Endothelial cell of umbilical vein (primary cell): ENCODE results near the gene ZNF548. TPM values are rescaled to one million over a fixed set of nuclear protein-coding genes. Genes with fewer than 3 reads are reported as not detected.

Experiments used
- BruUV-seq: library from RNA; stranded (reverse); fragments of 400-500 nt; replicated peaks from 2 replicates; lab custom pipeline; 2021; lab: Mats Ljungman, UMichigan
- CTCF ChIA-PET: fragments of 300-600, 350-600 bp; sonication (Branson Sonifier 250); formaldehyde crosslinking; loops from one replicate; lab custom pipeline; 2021; ENCODE audit warnings: antibody characterized with exemption, inconsistent platforms; lab: Charles Lee
- POLR2A ChIA-PET: fragments of 300-600, 350-600 bp; sonication (Branson Sonifier 250); formaldehyde crosslinking; loops from one replicate; lab custom pipeline; 2021; ENCODE audit warnings: antibody characterized with exemption, inconsistent platforms; lab: Charles Lee
- DNase-seq: peaks from one replicate; pipeline ENCODE4 v3.0.0-alpha.2; 2011; ENCODE audit warnings: low read depth, low spot score
- FAIRE-seq: peaks from 2 replicates; lab custom pipeline; 2011; peaks lifted over from hg19 to GRCh38; lab: Jason Lieb, UNC
- H2AFZ ChIP-seq: 2 replicates; pipeline ENCODE4 v1.6.0; 2012; ENCODE audit warnings: low read depth, low read length, control low read depth, inconsistent platforms
- H3K27ac ChIP-seq: 2 replicates; pipeline ENCODE4 v1.5.1; 2011; ENCODE audit warnings: low read depth, mild to moderate bottlenecking, control low read depth, low read length, moderate library complexity; ENCODE audit not compliant: insufficient read depth
- H3K27me3 ChIP-seq, 2 experiments: 2 replicates each; pipeline versions ENCODE4 v1.6.0 to v1.6.1; 2011; ENCODE audit warnings: low read length in 2 of 2, mixed read lengths in 1 of 2; ENCODE audit not compliant: control insufficient read depth in 2 of 2, insufficient read depth in 2 of 2
- H3K36me3 ChIP-seq, 2 experiments: 2 replicates in 1 of 2; 3 replicates in 1 of 2; pipeline ENCODE4 v1.5.1; 2011; ENCODE audit warnings: low read length in 2 of 2, mild to moderate bottlenecking in 1 of 2, moderate library complexity in 1 of 2; ENCODE audit not compliant: control insufficient read depth in 2 of 2, insufficient read depth in 2 of 2; ENCODE audit errors: extremely low read depth in 1 of 2
- H3K4me1 ChIP-seq: 3 replicates; pipeline ENCODE4 v1.5.1; 2011; ENCODE audit warnings: mild to moderate bottlenecking, low read length; ENCODE audit not compliant: control insufficient read depth, insufficient read depth; ENCODE audit errors: extremely low read depth
- H3K4me2 ChIP-seq: 2 replicates; pipeline ENCODE4 v1.6.1; 2011; ENCODE audit warnings: low read length, control low read depth, mixed read lengths; ENCODE audit not compliant: insufficient read depth
- H3K4me3 ChIP-seq, 3 experiments: fragments of 200-600 bp in 1 of 3; sonication (generic), shearing (Covaris generic) in 1 of 3; replicated peaks in 1 of 3; 2 replicates each; pipeline ENCODE4 v1.5.1; 2011 to 2016; ENCODE audit warnings: control low read depth in 3 of 3, low read length in 3 of 3, mild to moderate bottlenecking in 2 of 3, inconsistent platforms in 1 of 3, low read depth in 1 of 3, moderate library complexity in 1 of 3; ENCODE audit not compliant: insufficient read depth in 1 of 3
- H3K79me2 ChIP-seq: 2 replicates; pipeline ENCODE4 v1.6.0; 2012; ENCODE audit warnings: low read length, inconsistent platforms; ENCODE audit not compliant: control insufficient read depth, insufficient read depth
- H3K9ac ChIP-seq: replicated peaks from 2 replicates; pipeline ENCODE3; 2011; ENCODE audit warnings: low read length, control low read depth; ENCODE audit not compliant: insufficient read depth; ENCODE audit errors: extremely low read depth
- H3K9me1 ChIP-seq: replicated peaks from 3 replicates; pipeline ENCODE4 v1.6.0; 2011; ENCODE audit warnings: mild to moderate bottlenecking, low read length; ENCODE audit not compliant: control insufficient read depth, insufficient read depth; ENCODE audit errors: extremely low read depth
- H3K9me3 ChIP-seq: replicated peaks from 2 replicates; pipeline ENCODE4 v1.5.1; 2012; ENCODE audit warnings: low read length, inconsistent platforms; ENCODE audit not compliant: control insufficient read depth, insufficient read depth
- H4K20me1 ChIP-seq: replicated peaks from 2 replicates; pipeline ENCODE3; 2011; ENCODE audit warnings: mild to moderate bottlenecking, low read length; ENCODE audit not compliant: control insufficient read depth, insufficient read depth; ENCODE audit errors: extremely low read depth
- EZH2 ChIP-seq: IDR thresholded peaks from 2 replicates; pipeline ENCODE4 v1.6.1; 2012; ENCODE audit warnings: borderline replicate concordance, low read depth, mild to moderate bottlenecking, moderate library complexity, low read length, inconsistent platforms; ENCODE audit not compliant: severe bottlenecking
- FOS ChIP-seq: IDR thresholded peaks from 2 replicates; pipeline ENCODE4 v1.6.1; 2011; ENCODE audit warnings: mild to moderate bottlenecking, low read length, moderate library complexity, borderline replicate concordance; ENCODE audit not compliant: insufficient read depth
- GATA2 ChIP-seq: IDR thresholded peaks from 2 replicates; pipeline ENCODE4 v1.7.0; 2011; ENCODE audit warnings: low read depth, mild to moderate bottlenecking, moderate library complexity, mixed read lengths, low read length; ENCODE audit not compliant: insufficient read length, insufficient read depth
- JUN ChIP-seq: IDR thresholded peaks from 2 replicates; pipeline ENCODE4 v1.6.1; 2011; ENCODE audit warnings: borderline replicate concordance, low read depth; ENCODE audit not compliant: insufficient read length, insufficient read depth
- MYC ChIP-seq: IDR thresholded peaks from one replicate; pipeline ENCODE4 v1.6.1; 2011; ENCODE audit warnings: mild to moderate bottlenecking, low read depth, low read length
- POLR2A ChIP-seq: IDR thresholded peaks from 2 replicates; pipeline ENCODE4 v1.6.1; 2012; ENCODE audit warnings: low read depth, mild to moderate bottlenecking, control low read depth, low read length
- POLR2AphosphoS5 ChIP-seq: IDR thresholded peaks from 2 replicates; pipeline ENCODE4 v1.6.1; 2012; ENCODE audit warnings: low read depth, mild to moderate bottlenecking, control low read depth, low read length, moderate library complexity; ENCODE audit not compliant: insufficient read depth
- dilution Hi-C: fragments of 300-500 bp; cut with MboI; formaldehyde crosslinking; loops from one replicate; pipeline ENCODE4 v1.15.0; 2019; ENCODE audit warnings: low sequenced_read_pairs; ENCODE audit not compliant: extremely low pct_ligation_motif_present
- intact Hi-C: fragments of 100-400 bp; cut with micrococcal nuclease; formaldehyde crosslinking; loops from one replicate; pipeline ENCODE4 v1.10.0; 2022
- polyA plus RNA-seq, 4 experiments: library from polyadenylated mRNA; depleted of rRNA in 3 of 4; stranded (reverse) in 3 of 4; unstranded in 1 of 4; fragments of >200 nt; gene quantifications; 2 replicates each; pipeline versions ENCODE4 v1.2.1 to v1.2.3, GENCODE V29; 2011 to 2012; ENCODE audit warnings: missing spikeins in 1 of 4
- total RNA-seq: library from RNA; stranded (reverse); gene quantifications from 2 replicates; pipeline ENCODE4 v1.2.3, GENCODE V29; 2021
- TF ChIP-seq, protein P1 (sequence below): IDR thresholded peaks from 2 replicates; pipeline ENCODE4 v1.6.1; 2011; ENCODE audit not compliant: insufficient read depth, insufficient read length
- TF ChIP-seq, protein P2 (sequence below), 2 donors: IDR thresholded peaks; 1 replicate in 1 of 2; 2 replicates in 1 of 2; pipeline ENCODE4 v1.5.1; 2011; ENCODE audit warnings: low read length in 2 of 2, mild to moderate bottlenecking in 2 of 2, moderate library complexity in 2 of 2, control low read depth in 1 of 2, inconsistent platforms in 1 of 2, low read depth in 1 of 2; ENCODE audit not compliant: insufficient read depth in 1 of 2; ENCODE audit errors: extremely low read depth in 1 of 2

Gene ZNF548
- total and polyA plus RNA-seq, 2 donors (not counting 3 experiments of a cell fraction or from before 2014, with no cell fraction given): 7.7 to 8.8 TPM

DNA sequence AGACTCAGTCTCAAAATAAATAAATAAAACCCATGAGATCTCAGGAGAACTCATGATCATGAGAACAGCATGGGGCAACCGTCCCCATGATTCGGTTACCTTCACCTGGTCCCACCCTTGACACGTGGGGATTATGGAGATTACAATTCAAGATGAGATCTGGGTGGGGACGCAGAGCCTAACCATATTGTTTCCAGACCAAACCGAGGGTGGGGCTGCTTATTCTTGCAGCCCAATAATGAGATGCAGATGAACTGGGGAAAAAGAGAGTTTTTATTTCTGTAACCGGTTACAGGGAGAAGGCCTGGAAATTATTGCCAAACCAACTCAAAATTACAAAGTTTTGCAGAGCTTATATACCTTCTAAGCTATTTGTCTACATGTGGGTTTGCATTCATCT lies 13.5 kb upstream of the ZNF548 start:
- FAIRE-seq: no peak
- dilution Hi-C loops: no loop called here
- no peak overlapping the region for H3K4me3 ChIP-seq
- H3K9ac ChIP-seq: no peak overlapping the region
- DNase-seq: no peak
- BruUV-seq: no TSS peak
- TF ChIP-seq GATA2 (no peak), MYC (no peak), JUN (no peak), EZH2 (no peak), FOS (no peak), POLR2AphosphoS5 (no peak), POLR2A (no peak)
- TF ChIP-seq, protein P1, sequence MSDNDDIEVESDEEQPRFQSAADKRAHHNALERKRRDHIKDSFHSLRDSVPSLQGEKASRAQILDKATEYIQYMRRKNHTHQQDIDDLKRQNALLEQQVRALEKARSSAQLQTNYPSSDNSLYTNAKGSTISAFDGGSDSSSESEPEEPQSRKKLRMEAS: no peak
- TF ChIP-seq, protein P2, sequence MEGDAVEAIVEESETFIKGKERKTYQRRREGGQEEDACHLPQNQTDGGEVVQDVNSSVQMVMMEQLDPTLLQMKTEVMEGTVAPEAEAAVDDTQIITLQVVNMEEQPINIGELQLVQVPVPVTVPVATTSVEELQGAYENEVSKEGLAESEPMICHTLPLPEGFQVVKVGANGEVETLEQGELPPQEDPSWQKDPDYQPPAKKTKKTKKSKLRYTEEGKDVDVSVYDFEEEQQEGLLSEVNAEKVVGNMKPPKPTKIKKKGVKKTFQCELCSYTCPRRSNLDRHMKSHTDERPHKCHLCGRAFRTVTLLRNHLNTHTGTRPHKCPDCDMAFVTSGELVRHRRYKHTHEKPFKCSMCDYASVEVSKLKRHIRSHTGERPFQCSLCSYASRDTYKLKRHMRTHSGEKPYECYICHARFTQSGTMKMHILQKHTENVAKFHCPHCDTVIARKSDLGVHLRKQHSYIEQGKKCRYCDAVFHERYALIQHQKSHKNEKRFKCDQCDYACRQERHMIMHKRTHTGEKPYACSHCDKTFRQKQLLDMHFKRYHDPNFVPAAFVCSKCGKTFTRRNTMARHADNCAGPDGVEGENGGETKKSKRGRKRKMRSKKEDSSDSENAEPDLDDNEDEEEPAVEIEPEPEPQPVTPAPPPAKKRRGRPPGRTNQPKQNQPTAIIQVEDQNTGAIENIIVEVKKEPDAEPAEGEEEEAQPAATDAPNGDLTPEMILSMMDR (IDR thresholded peaks at IDR 0.05; ENCODE audit: extremely low read depth in 1 of 2, insufficient read depth in 1 of 2, low read depth in 1 of 2, low read length in 2 of 2): no peak
- H3K9me3 ChIP-seq: peaks cover 13% of the 10 kb centered on the region
- no peaks in the 10 kb centered on the region for H3K27me3 ChIP-seq
- no peaks in the 10 kb centered on the region for H3K4me1 ChIP-seq
- ChIA-PET CTCF (no interaction called here), POLR2A (no interaction called here)
- no peak overlapping the region for H2AFZ ChIP-seq
- peaks cover 0 to 18% of the 10 kb centered on the region in 2 experiments for H3K36me3 ChIP-seq
- H3K79me2 ChIP-seq: no peaks in the 10 kb centered on the region
- H3K27ac ChIP-seq: no peak overlapping the region
- no peaks in the 10 kb centered on the region for H3K9me1 ChIP-seq
- no peak overlapping the region for H3K4me2 ChIP-seq
- no peaks in the 10 kb centered on the region for H4K20me1 ChIP-seq
- intact Hi-C loops: no loop called here
